Measurements from ENCODE around the gene PNKD. TPM values are rescaled to one million over a fixed set of nuclear protein-coding genes. Genes with fewer than 3 reads are reported as not detected.

The PNKD gene
- total and polyA plus RNA-seq, 2 of the 8 experiments (the other 6 are each of a cell fraction or from before 2014, with no cell fraction given), result 43.9 to 65.4 TPM

DNA sequence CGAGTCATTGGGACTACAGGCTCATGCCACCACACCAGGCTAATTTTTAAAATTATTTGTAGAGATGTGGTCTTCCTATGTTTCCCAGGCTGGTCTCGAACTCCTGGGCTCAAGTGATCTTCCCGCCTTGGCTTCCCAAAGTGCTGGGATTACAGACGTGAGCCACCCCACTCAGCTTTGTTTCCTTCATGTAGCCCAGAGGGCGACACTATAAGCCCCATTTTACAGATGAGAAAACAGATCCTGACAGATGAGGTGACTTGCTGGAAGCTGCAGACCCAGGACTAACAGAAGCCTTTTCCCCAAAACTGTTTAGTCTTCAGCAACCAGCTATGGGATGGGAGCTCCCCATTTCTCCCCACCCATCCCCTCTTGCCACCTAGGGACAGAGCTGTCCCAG lies 122.1 kb downstream of the PNKD start:
- no peak for FAIRE-seq
- Histone ChIP-seq H2BK15ac (ENCODE audit: low read length) (no peak overlapping the region), H2BK120ac (replicated peaks; ENCODE audit: low read depth, low read length) (no peak overlapping the region), H2BK5ac (ENCODE audit: low read depth, low read length) (no peak overlapping the region), H3K36me3 (ENCODE audit: control insufficient read depth in 2 of 4, insufficient read depth in 4 of 4, low read length in 3 of 4) (no peaks in the 10 kb centered on the region), H3K27ac (ENCODE audit: low read depth, low read length) (no peak overlapping the region), H3K79me2 (ENCODE audit: control insufficient read depth in 1 of 2, insufficient read depth in 2 of 2, low read length in 2 of 2) (no peaks in the 10 kb centered on the region), H2AK5ac (ENCODE audit: low read depth, low read length) (no peak overlapping the region), H3K23me2 (ENCODE audit: low read depth, low read length) (peaks cover 11% of the 10 kb centered on the region; the same call in 1 of the 2 replicates), H3K18ac (ENCODE audit: extremely low read depth, low read length) (no peak overlapping the region; the same call in 1 of the 2 replicates), H3K56ac (replicated peaks; ENCODE audit: insufficient read length, low read depth, low read length) (no peak overlapping the region), H3K23ac (ENCODE audit: insufficient read length) (no peak overlapping the region), H3K14ac (ENCODE audit: insufficient read length) (no peak overlapping the region), H3K27me3 (replicated peaks in 1 of 4; ENCODE audit: control insufficient read depth in 3 of 4, extremely low read depth in 1 of 4, insufficient read depth in 3 of 4, low read length in 3 of 4) (peaks cover 10 to 14% (median 11%) of the 10 kb centered on the region in 4 experiments), H3K4ac (replicated peaks; ENCODE audit: insufficient read length, low read depth, low read length) (no peak overlapping the region), H2AFZ (ENCODE audit: low read length) (0 out of 2 replicates have a peak overlapping the region, but pooled peaks have one; percentile 23), H2BK12ac (ENCODE audit: low read depth, low read length) (no peak overlapping the region), H3K4me3 (ENCODE audit: extremely low read depth in 1 of 4, insufficient read depth in 2 of 4, low read depth in 3 of 4, low read length in 4 of 4) (no peak overlapping the region), H3K4me1 (replicated peaks in 1 of 4; ENCODE audit: control insufficient read depth in 3 of 4, insufficient read depth in 4 of 4, low read length in 3 of 4) (peaks cover 0 to 24% (median 14%) of the 10 kb centered on the region in 4 experiments; a peak in 6 of 7 replicates), H2BK20ac (ENCODE audit: low read length) (no peak overlapping the region), H4K8ac (ENCODE audit: extremely low read depth, insufficient read depth, low read length) (no peak overlapping the region; the same call in 1 of the 2 replicates), H3K9ac (replicated peaks in 1 of 4; ENCODE audit: extremely low read depth in 1 of 4, low read depth in 3 of 4, low read length in 3 of 4) (no peak overlapping the region), H3K79me1 (ENCODE audit: low read depth, low read length) (no peaks in the 10 kb centered on the region), H4K91ac (replicated peaks; ENCODE audit: insufficient read length, low read length) (no peak overlapping the region), H4K20me1 (replicated peaks in 1 of 2; ENCODE audit: control insufficient read depth in 1 of 2, insufficient read depth in 2 of 2, low read length in 2 of 2) (no peaks in the 10 kb centered on the region), H3K9me3 (ENCODE audit: insufficient read depth in 2 of 2, low read depth in 1 of 2, low read length in 1 of 2) (no peaks in the 10 kb centered on the region), H4K5ac (ENCODE audit: insufficient read length, low read depth, low read length) (no peak overlapping the region), H3K4me2 (ENCODE audit: insufficient read depth in 1 of 2, low read depth in 2 of 2, low read length in 2 of 2) (no peak overlapping the region)
- 93% methylated on average over 5 of the region's 5 CpGs; no CpG with 5 or more reads in 1 of the 2 experiments for WGBS, 2 experiments (ENCODE audit: extremely low coverage in 1 of 2, insufficient coverage in 1 of 2, insufficient read length in 1 of 2, insufficient replicate concordance in 2 of 2, low coverage in 1 of 2, low lambda C conversion rate in 2 of 2, missing lambda C conversion rate in 1 of 2)
- ChIA-PET CTCF (ENCODE audit: partially characterized antibody) (interaction anchor here (0.6 to 7.5 kb wide), 10 partner anchors 10 to 1727 kb away, joined by 3 to 96 read pairs (median 6); partner anchors contain the start of genes AAMP, CATIP, PNKD and SLC11A1), POLR2A (ENCODE audit: partially characterized antibody) (interaction anchor here (0.7 kb wide), 1 partner anchor 121 kb away, joined by 3 read pairs; no protein-coding TSS in a partner anchor)
- no peak for DNase-seq (ENCODE audit: low read depth in 1 of 2, low spot score in 2 of 2)
- TF ChIP-seq KDM1A (IDR thresholded peaks at IDR 0.05; ENCODE audit: borderline replicate concordance, low read length) (0 out of 2 replicates have a peak, but pooled peaks have one; percentile 17), TAF7 (optimal IDR thresholded peaks at IDR 0.05; ENCODE audit: borderline replicate concordance, low read depth, low read length) (no peak)
- TF ChIP-seq, protein P1, sequence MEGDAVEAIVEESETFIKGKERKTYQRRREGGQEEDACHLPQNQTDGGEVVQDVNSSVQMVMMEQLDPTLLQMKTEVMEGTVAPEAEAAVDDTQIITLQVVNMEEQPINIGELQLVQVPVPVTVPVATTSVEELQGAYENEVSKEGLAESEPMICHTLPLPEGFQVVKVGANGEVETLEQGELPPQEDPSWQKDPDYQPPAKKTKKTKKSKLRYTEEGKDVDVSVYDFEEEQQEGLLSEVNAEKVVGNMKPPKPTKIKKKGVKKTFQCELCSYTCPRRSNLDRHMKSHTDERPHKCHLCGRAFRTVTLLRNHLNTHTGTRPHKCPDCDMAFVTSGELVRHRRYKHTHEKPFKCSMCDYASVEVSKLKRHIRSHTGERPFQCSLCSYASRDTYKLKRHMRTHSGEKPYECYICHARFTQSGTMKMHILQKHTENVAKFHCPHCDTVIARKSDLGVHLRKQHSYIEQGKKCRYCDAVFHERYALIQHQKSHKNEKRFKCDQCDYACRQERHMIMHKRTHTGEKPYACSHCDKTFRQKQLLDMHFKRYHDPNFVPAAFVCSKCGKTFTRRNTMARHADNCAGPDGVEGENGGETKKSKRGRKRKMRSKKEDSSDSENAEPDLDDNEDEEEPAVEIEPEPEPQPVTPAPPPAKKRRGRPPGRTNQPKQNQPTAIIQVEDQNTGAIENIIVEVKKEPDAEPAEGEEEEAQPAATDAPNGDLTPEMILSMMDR (IDR thresholded peaks at IDR 0.05; ENCODE audit: control extremely low read depth in 1 of 3, insufficient read depth in 1 of 3, low read depth in 1 of 3, low read length in 3 of 3), result no peak
